SK-N-SH treated with all-trans-retinoic acid at 6 μM for 48 hours (cell line): Measurements from ENCODE around the gene ABR.

Experiments used
- ARNTL ChIP-seq: fragments of 450-650 bp; formaldehyde crosslinking; IDR thresholded peaks from 2 replicates; pipeline ENCODE4 v1.5.0; 2020; ENCODE audit warnings: low read depth, mild to moderate bottlenecking, moderate library complexity, borderline replicate concordance
- BACH2 ChIP-seq: fragments of 250-450 bp; sonication (Bioruptor Pico); IDR thresholded peaks from 2 replicates; pipeline ENCODE4 v1.9.0; 2021; ENCODE audit warnings: mild to moderate bottlenecking, borderline replicate concordance
- CSDC2 ChIP-seq: fragments of 250-450 bp; sonication (Bioruptor Pico); IDR thresholded peaks from 2 replicates; pipeline ENCODE4 v1.5.0; 2020; ENCODE audit warnings: mild to moderate bottlenecking, moderate library complexity
- ESRRG ChIP-seq: fragments of 250-450 bp; sonication (Bioruptor Pico); IDR thresholded peaks from 2 replicates; pipeline ENCODE4 v1.6.1; 2021; ENCODE audit warnings: mild to moderate bottlenecking
- PPARA ChIP-seq: fragments of 250-450 bp; sonication (Bioruptor Pico); IDR thresholded peaks from 2 replicates; pipeline ENCODE4 v1.5.0; 2020; ENCODE audit warnings: mild to moderate bottlenecking, borderline replicate concordance
- RARB ChIP-seq: fragments of 250-450 bp; sonication (Bioruptor Pico); IDR thresholded peaks from 2 replicates; pipeline ENCODE4 v1.8.0; 2021; ENCODE audit warnings: mild to moderate bottlenecking, moderate library complexity
- TCF4 ChIP-seq: fragments of 250-450 bp; sonication (Bioruptor Pico); IDR thresholded peaks from 2 replicates; pipeline ENCODE4 v1.8.0; 2021; ENCODE audit warnings: mild to moderate bottlenecking, moderate library complexity, borderline replicate concordance
- ZC3H10 ChIP-seq: fragments of 250-450 bp; sonication (Bioruptor Pico); IDR thresholded peaks from 2 replicates; pipeline ENCODE4 v1.5.1; 2021; ENCODE audit warnings: mild to moderate bottlenecking, moderate library complexity
- ZFP30 ChIP-seq: fragments of 450-650 bp; formaldehyde crosslinking; IDR thresholded peaks from 2 replicates; pipeline ENCODE4 v1.5.0; 2022; ENCODE audit warnings: mild to moderate bottlenecking, moderate library complexity
- TF ChIP-seq, protein P1 (sequence below): fragments of 250-450 bp; sonication (Bioruptor Pico); IDR thresholded peaks from 2 replicates; pipeline ENCODE4 v1.8.0; 2020; ENCODE audit warnings: mild to moderate bottlenecking, moderate library complexity, borderline replicate concordance
- TF ChIP-seq, protein P2 (sequence below): fragments of 250-450 bp; sonication (Bioruptor Pico); IDR thresholded peaks from 2 replicates; pipeline ENCODE4 v1.8.0; 2021; ENCODE audit warnings: low read depth, mild to moderate bottlenecking, moderate library complexity, borderline replicate concordance

DNA sequence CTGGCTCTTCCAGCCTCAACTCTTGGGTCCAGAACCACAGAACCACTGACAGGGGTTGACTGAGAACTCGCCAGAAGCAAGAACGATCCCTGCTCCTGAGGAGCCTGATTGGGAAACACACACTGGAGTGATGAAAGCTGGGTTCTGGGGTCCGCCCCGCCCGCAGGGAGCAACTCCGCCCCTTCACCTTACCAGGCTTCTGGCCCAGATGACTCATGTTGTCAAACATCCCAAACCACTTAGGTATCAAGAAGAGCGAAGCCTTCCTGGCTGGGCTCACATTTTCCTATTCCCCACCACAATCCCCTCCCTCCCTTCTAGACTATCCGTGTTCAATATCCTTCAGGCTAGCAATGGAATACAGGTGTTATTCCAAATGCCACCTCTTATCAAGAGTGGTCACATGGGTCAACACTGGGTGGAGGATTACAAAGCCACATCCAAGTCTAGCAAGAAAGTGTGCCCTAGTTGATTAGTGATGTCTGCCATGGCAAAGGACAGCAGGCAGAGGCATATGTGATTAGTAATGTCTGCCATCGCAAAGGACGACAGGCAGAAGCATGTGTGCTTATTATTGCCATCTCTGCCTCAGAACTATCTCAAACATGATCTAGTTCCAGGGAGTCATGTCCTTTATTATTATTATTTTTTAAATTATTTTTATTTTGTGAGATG, 112.4 kb downstream of the ABR start:
- TF ChIP-seq ZFP30 (CRISPR knock-in tag) (no peak), BACH2 (CRISPR knock-in tag) (no peak), TCF4 (no peak), RARB (CRISPR knock-in tag) (no peak), ARNTL (CRISPR knock-in tag) (no peak), PPARA (CRISPR knock-in tag) (no peak), ESRRG (CRISPR knock-in tag) (no peak), CSDC2 (CRISPR knock-in tag) (no peak), ZC3H10 (CRISPR knock-in tag) (no peak)
- TF ChIP-seq, protein P1, sequence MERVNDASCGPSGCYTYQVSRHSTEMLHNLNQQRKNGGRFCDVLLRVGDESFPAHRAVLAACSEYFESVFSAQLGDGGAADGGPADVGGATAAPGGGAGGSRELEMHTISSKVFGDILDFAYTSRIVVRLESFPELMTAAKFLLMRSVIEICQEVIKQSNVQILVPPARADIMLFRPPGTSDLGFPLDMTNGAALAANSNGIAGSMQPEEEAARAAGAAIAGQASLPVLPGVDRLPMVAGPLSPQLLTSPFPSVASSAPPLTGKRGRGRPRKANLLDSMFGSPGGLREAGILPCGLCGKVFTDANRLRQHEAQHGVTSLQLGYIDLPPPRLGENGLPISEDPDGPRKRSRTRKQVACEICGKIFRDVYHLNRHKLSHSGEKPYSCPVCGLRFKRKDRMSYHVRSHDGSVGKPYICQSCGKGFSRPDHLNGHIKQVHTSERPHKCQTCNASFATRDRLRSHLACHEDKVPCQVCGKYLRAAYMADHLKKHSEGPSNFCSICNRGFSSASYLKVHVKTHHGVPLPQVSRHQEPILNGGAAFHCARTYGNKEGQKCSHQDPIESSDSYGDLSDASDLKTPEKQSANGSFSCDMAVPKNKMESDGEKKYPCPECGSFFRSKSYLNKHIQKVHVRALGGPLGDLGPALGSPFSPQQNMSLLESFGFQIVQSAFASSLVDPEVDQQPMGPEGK (CRISPR knock-in tag), result no peak
- TF ChIP-seq, protein P2, sequence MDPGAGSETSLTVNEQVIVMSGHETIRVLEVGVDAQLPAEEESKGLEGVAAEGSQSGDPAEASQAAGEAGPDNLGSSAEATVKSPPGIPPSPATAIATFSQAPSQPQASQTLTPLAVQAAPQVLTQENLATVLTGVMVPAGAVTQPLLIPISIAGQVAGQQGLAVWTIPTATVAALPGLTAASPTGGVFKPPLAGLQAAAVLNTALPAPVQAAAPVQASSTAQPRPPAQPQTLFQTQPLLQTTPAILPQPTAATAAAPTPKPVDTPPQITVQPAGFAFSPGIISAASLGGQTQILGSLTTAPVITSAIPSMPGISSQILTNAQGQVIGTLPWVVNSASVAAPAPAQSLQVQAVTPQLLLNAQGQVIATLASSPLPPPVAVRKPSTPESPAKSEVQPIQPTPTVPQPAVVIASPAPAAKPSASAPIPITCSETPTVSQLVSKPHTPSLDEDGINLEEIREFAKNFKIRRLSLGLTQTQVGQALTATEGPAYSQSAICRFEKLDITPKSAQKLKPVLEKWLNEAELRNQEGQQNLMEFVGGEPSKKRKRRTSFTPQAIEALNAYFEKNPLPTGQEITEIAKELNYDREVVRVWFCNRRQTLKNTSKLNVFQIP (CRISPR knock-in tag), result no peak
